Karpas-422 (cell line): ENCODE measurements around the gene CARS2. TPM values are rescaled to one million over a fixed set of nuclear protein-coding genes. Genes with fewer than 3 reads are reported as not detected.

Source experiments
- DNase-seq: peaks from one replicate; pipeline ENCODE4 v3.0.0-alpha.2; 2015
- H2AFZ ChIP-seq: fragments of 200-600 bp; sonication (generic); 2 replicates; pipeline ENCODE4 v1.6.1; 2014; ENCODE audit warnings: antibody characterized with exemption, low read length, mixed read lengths
- H3K27ac ChIP-seq: fragments of 200-600 bp; sonication (generic); 2 replicates; pipeline ENCODE4 v1.5.1; 2014; ENCODE audit warnings: mild to moderate bottlenecking, low read length, moderate library complexity
- H3K27me3 ChIP-seq: fragments of 200-600 bp; sonication (generic); 2 replicates; pipeline ENCODE4 v1.6.1; 2014; ENCODE audit warnings: low read length, mixed read lengths
- H3K36me3 ChIP-seq: fragments of 200-600 bp; sonication (generic); 2 replicates; pipeline ENCODE4 v1.6.1; 2014; ENCODE audit warnings: low read length, mixed read lengths; ENCODE audit not compliant: insufficient read depth
- H3K4me1 ChIP-seq: fragments of 200-600 bp; sonication (generic); 2 replicates; pipeline ENCODE4 v1.6.1; 2014; ENCODE audit warnings: mild to moderate bottlenecking, low read length, mixed read lengths
- H3K4me2 ChIP-seq: fragments of 200-600 bp; sonication (generic); 2 replicates; pipeline ENCODE4 v1.6.1; 2014; ENCODE audit warnings: low read length, low read depth, mild to moderate bottlenecking; ENCODE audit not compliant: poor library complexity, severe bottlenecking
- H3K4me3 ChIP-seq: fragments of 200-600 bp; sonication (generic); 2 replicates; pipeline ENCODE4 v1.5.1; 2014; ENCODE audit warnings: mild to moderate bottlenecking, antibody characterized with exemption, low read length, mixed read lengths
- H3K79me2 ChIP-seq: fragments of 200-600 bp; sonication (generic); 2 replicates; pipeline ENCODE4 v1.6.1; 2014; ENCODE audit warnings: mild to moderate bottlenecking, low read length, mixed read lengths
- H3K9ac ChIP-seq: fragments of 200-600 bp; sonication (generic); 2 replicates; pipeline ENCODE4 v1.6.0; 2014; ENCODE audit warnings: low read length
- H3K9me2 ChIP-seq: fragments of 200-600 bp; sonication (generic), shearing (Covaris generic); replicated peaks from 2 replicates; pipeline ENCODE4 v1.6.0; 2014; ENCODE audit warnings: mild to moderate bottlenecking, low read length, moderate library complexity; ENCODE audit not compliant: insufficient read depth
- H3K9me3 ChIP-seq: fragments of 300-700, 200-600 bp; sonication (generic); 2 replicates; pipeline ENCODE4 v1.6.1; 2014; ENCODE audit warnings: low read length, mixed read lengths
- H4K20me1 ChIP-seq: fragments of 200-600 bp; sonication (generic); 2 replicates; pipeline ENCODE4 v1.6.1; 2014; ENCODE audit warnings: mild to moderate bottlenecking, antibody characterized with exemption, low read length, low read depth; ENCODE audit not compliant: insufficient read depth
- total RNA-seq: library from RNA; depleted of rRNA; stranded (reverse); fragments of >200 nt; shearing (Covaris generic); gene quantifications from 2 replicates; pipeline ENCODE4 v1.2.3, GENCODE V29; 2014; ENCODE audit warnings: low replicate concordance

CARS2 gene
- total RNA-seq, 1 experiment from 2014 or later: 48.2 TPM

GRCh38 chr13:110620596-110620995, 85.3 kb downstream of the CARS2 start:
- Histone ChIP-seq H3K4me3 (no peak overlapping the region), H3K27ac (no peak overlapping the region), H3K79me2 (peaks cover 99% of the 10 kb centered on the region), H3K36me3 (peaks cover 6% of the 10 kb centered on the region; the same call in 1 of the 2 replicates), H3K27me3 (no peaks in the 10 kb centered on the region), H3K9me2 (no peaks in the 10 kb centered on the region), H2AFZ (no peak overlapping the region), H3K4me2 (no peak overlapping the region), H3K4me1 (peaks cover 14% of the 10 kb centered on the region), H3K9me3 (no peaks in the 10 kb centered on the region), H4K20me1 (peaks cover 61% of the 10 kb centered on the region), H3K9ac (no peak overlapping the region)
- DNase-seq: no peak

- no peaks in the 10 kb centered on the region for H3K27me3 ChIP-seq
- H3K4me2 ChIP-seq: no peak overlapping the region
- H3K36me3 ChIP-seq: peaks cover 6% of the 10 kb centered on the region; the same call in 1 of the 2 replicates
- H3K79me2 ChIP-seq: peaks cover 82% of the 10 kb centered on the region
- no peak overlapping the region for H3K4me3 ChIP-seq
- H3K9ac ChIP-seq: no peak overlapping the region
- H3K27ac ChIP-seq: no peak overlapping the region
- peaks cover 51% of the 10 kb centered on the region for H4K20me1 ChIP-seq
- no peaks in the 10 kb centered on the region for H3K9me3 ChIP-seq
- peaks cover 21% of the 10 kb centered on the region for H3K4me1 ChIP-seq
- no peak overlapping the region for H2AFZ ChIP-seq
- no peak for DNase-seq
- H3K9me2 ChIP-seq: no peaks in the 10 kb centered on the region
These were observed 87.1 kb downstream of the CARS2 start for GRCh38 chr13:110618780-110619179.

GRCh38 chr13:110618167-110618566, 87.7 kb downstream of the CARS2 start:
- peaks cover 21% of the 10 kb centered on the region for H3K4me1 ChIP-seq
- DNase-seq: no peak
- no peaks in the 10 kb centered on the region for H3K27me3 ChIP-seq
- peaks cover 6% of the 10 kb centered on the region; the same call in 1 of the 2 replicates for H3K36me3 ChIP-seq
- H3K9me2 ChIP-seq: no peaks in the 10 kb centered on the region
- H3K27ac ChIP-seq: no peak overlapping the region
- no peaks in the 10 kb centered on the region for H3K9me3 ChIP-seq
- H3K9ac ChIP-seq: no peak overlapping the region
- peaks cover 78% of the 10 kb centered on the region for H3K79me2 ChIP-seq
- peaks cover 47% of the 10 kb centered on the region for H4K20me1 ChIP-seq
- H2AFZ ChIP-seq: no peak overlapping the region
- no peak overlapping the region for H3K4me3 ChIP-seq
- H3K4me2 ChIP-seq: no peak overlapping the region

- Histone ChIP-seq H4K20me1 (peaks cover 41% of the 10 kb centered on the region), H3K4me2 (peak overlapping the region; percentile 99), H3K27ac (peak overlapping the region; percentile 56), H3K4me1 (peaks cover 21% of the 10 kb centered on the region), H3K4me3 (peak overlapping the region; percentile 99), H3K9me2 (no peaks in the 10 kb centered on the region), H3K27me3 (no peaks in the 10 kb centered on the region), H3K36me3 (peaks cover 5% of the 10 kb centered on the region; the same call in 1 of the 2 replicates), H3K9me3 (no peaks in the 10 kb centered on the region), H2AFZ (no peak overlapping the region), H3K9ac (peak overlapping the region; percentile 88), H3K79me2 (peaks cover 71% of the 10 kb centered on the region)
- DNase-seq: no peak
These were observed 88.4 kb downstream of the CARS2 start for GRCh38 chr13:110617321-110618072.

- Histone ChIP-seq H2AFZ (peak overlapping the region; percentile 68; the same call in 1 of the 2 replicates), H3K9ac (peak overlapping the region; percentile 88), H4K20me1 (peaks cover 41% of the 10 kb centered on the region), H3K4me2 (peak overlapping the region; percentile 99), H3K27ac (peak overlapping the region; percentile 56), H3K9me2 (no peaks in the 10 kb centered on the region), H3K27me3 (no peaks in the 10 kb centered on the region), H3K9me3 (no peaks in the 10 kb centered on the region), H3K79me2 (peaks cover 60% of the 10 kb centered on the region), H3K4me3 (peak overlapping the region; percentile 99), H3K36me3 (no peaks in the 10 kb centered on the region), H3K4me1 (peaks cover 21% of the 10 kb centered on the region)
- DNase-seq: peak; percentile 66
These were observed 89.5 kb downstream of the CARS2 start for GRCh38 chr13:110616103-110617101.

- Histone ChIP-seq H3K9me3 (no peaks in the 10 kb centered on the region), H2AFZ (peak within 1 kb of the TSS; percentile 93), H3K27me3 (no peaks in the 10 kb centered on the region), H4K20me1 (peaks cover 35% of the 10 kb centered on the region), H3K4me3 (peak within 1 kb of the TSS; percentile 99), H3K4me1 (peaks cover 21% of the 10 kb centered on the region), H3K36me3 (no peaks in the 10 kb centered on the region), H3K9ac (peak within 1 kb of the TSS; percentile 88), H3K79me2 (peaks cover 51% of the 10 kb centered on the region), H3K4me2 (peak within 1 kb of the TSS; percentile 99), H3K9me2 (no peaks in the 10 kb centered on the region), H3K27ac (peak within 1 kb of the TSS; percentile 56)
- DNase-seq: peak; percentile 97
These were observed 90.4 kb downstream of the CARS2 start, which contains the start of gene NAXD for GRCh38 chr13:110615322-110616102. NAXD (plus strand) TSS chr13:110615545; CDS start chr13:110615602, 57 bp downstream.

GRCh38 chr13:110615005-110615321, 91.0 kb downstream of the CARS2 start:
- H3K4me3 ChIP-seq: peak overlapping the region; percentile 99
- peaks cover 32% of the 10 kb centered on the region for H4K20me1 ChIP-seq
- H3K9ac ChIP-seq: peak overlapping the region; percentile 88
- H3K4me2 ChIP-seq: peak overlapping the region; percentile 99
- no peak overlapping the region for H3K27ac ChIP-seq
- H3K27me3 ChIP-seq: no peaks in the 10 kb centered on the region
- peak overlapping the region; percentile 93 for H2AFZ ChIP-seq
- H3K79me2 ChIP-seq: peaks cover 46% of the 10 kb centered on the region
- H3K4me1 ChIP-seq: peaks cover 21% of the 10 kb centered on the region
- no peaks in the 10 kb centered on the region for H3K36me3 ChIP-seq
- DNase-seq: no peak
- no peaks in the 10 kb centered on the region for H3K9me3 ChIP-seq
- no peaks in the 10 kb centered on the region for H3K9me2 ChIP-seq
